GM19043 (cell line): ENCODE results near the gene PPP1R12C.

ENCODE experiments used
- ATAC-seq: cut with Tn5 transposase; IDR thresholded peaks from one replicate; pipeline ENCODE4 v1.9.1; 2021; ENCODE audit warnings: low read depth; ENCODE audit not compliant: unreplicated experiment

The PPP1R12C gene

DNA sequence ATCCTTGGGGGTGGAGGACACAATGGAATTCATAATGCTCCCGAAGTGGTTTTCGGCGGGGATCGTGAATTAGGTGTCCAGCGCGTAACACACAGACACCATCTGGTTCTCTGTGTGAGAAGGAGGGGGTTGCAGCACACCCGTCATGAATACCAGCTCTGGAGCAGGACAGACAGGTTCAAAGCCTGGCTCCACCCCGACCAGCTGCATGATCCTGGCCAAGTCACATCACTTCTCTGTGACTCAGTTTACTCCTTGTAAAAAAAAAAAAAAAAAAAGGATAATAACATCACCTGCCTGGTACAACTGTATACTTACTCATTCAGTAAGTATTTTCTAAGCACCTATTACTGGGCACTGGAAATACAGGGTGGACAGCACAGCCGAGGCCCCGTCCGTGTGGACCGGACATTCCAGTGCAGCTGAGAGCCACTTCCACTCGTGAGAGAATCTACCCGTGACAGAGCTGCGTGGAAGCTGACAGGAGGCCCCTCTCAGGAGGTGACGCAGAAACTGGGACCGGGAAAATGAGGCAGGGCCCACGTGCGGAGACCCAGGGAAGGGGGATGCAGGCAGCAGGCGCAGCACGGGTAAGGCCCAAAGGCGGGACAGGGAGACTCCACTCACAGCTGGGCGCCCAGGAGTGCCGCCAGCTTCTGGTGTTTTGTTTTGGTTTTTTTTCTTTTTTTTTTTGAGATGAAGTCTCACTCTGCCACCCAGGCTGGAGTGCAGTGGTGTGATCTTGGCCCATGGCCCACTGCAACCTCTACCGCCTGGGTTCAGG lies 66.5 kb downstream of the PPP1R12C start:
- no peak for ATAC-seq

DNA sequence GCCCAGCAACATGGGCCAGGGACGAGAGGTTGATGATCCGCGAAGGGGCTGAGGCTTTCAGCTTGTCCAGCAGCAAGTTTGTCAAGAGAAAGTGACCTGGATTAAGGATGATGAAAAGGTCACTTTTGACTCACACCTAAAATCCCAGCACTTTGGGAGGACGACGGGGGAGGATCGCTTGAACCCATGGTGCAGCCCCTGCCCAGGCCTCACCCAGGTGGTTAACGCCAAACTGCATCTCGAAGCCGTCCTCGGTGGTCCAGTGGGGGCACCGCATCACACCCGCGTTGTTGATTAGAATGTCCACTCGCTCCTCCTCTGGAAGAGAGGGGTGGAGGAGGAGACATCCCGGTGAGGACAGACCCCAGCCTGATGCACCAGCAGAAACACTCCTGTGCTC lies 69.0 kb downstream of the PPP1R12C start:
- no peak for ATAC-seq

DNA sequence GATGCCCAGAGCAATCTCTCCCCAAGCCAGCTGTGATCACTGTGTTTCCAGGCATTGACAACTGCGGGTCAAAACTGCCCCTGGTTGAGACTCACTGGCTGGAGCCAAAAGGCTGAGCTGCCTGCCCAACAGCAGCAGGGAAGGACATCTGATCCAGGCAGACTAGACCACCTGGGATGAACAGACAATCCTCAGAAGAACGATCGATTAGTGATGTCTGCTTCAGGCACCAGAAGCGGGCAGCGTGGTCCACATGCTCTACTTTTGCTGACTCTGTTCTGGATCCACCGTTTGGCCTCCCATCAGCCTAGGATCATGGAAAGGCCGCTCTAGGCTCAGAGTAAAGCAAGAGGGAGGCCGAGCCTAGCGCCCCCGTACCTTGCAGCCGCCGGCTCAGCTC lies 69.5 kb downstream of the PPP1R12C start:
- no peak for ATAC-seq

DNA sequence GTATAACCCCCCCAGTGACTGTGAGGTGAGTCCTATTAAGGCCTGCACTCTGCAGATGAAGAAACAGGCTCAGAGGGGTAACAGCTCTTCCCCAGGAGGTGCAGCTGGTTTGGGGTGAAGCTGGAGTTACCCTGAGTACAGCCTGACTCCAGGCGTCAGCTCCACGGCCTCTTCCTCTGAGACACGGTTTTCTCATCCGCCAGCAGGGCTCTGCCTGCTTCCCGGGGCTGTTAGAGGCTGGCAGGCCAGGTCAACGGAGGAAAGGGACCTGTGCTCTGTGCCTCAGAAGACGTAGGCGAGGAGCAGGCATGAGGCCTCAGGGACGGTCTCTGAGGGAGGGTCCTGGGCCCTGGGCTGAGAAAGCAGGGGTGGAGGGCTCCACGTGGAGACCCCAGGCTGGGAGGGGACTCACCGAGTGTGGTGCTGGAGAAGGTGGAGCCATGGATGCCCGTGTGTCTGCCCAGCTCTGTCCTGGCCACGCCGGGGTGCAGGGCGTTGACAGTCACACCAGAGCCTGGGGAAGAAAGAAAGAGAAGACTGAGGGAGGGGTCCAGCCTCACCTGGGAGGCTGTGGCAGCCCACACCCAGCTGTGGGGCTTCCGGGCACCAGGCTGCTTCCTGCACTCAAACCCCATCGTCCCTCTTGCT lies 70.3 kb downstream of the PPP1R12C start:
- no peak for ATAC-seq

DNA sequence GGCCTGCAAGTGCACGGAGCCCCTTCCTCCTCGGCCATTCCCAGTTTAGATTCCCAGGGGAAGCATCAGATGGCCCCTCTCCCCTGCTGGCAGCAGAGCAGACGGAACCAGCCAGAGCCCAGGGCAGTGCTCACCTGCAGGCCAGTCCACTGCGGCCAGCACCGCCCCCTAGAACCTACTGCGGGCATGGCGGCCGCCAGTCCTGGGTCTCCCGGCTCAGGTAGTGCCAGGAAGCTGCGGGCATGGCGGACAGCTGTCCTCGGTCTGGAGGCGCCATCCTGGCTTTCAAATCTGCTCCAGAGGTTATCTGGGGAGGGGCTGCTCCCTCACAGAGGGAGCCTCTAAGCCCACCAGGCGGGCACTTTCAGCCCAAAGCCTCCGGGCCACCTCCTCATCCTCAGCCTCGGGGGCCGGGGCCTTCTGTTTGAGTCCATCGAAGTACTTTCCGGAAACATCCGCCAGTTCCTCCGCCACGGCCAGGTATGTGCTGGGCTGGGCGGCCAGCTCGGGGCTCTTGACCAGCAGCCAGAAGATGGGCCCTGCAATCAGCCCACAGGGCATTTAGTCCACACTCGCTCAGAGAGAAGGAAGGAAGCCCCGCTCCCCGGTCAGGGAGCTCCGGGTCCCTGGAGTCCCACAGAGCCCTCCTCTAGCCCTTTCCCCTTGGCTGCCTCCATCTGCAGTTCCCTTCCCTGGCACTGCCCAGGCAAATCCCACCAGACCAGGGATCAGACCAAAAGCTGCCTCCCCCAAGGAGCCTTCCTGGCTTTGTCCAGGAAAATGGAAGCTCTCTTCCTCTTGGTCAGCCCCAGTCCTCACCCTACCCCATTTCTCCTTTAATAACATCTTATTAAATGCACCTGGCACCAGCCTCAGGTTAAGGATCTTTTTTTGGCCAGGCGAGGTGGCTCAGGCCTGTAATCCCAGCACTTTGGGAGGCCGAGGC lies 72.4 kb downstream of the PPP1R12C start:
- ATAC-seq, result no peak

DNA sequence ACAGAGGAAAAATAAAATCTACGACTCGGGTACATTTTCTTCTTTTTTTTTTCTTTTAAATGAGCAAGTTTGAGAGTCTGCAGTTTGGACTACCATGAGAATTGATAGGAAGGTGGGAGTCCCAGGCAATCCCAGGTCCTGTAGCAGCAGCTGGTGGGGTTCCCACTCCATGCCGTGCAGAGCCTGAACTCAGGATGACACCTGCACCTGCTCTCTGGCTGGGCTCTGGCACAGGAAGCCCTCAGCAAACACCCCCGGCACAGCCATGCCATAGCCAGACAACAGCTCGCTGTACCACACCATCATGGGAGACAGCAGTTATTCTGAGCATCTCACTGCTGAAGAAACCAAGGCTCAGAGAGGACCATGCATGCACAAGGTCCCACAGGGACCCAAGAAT lies 73.2 kb downstream of the PPP1R12C start:
- ATAC-seq, result no peak

DNA sequence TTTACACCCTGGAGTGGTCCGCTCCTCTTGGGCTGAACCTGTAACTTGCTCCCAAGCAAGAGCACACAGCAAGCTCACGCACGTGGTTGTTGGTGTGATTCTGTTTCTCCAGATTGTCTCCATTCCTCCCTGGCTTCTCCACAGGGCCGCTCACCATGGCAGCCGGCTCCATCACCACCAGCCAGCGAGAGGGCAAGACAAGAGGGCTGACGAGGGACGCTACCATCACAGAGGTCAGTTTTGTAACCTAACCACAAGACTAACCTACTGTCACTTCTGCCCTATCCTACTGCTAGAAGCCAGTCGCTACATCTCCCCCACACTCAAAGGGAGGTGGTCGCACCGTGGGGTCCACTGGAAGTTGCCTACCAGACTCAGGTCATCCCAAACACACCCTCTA lies 74.7 kb downstream of the PPP1R12C start:
- ATAC-seq, result no peak

DNA sequence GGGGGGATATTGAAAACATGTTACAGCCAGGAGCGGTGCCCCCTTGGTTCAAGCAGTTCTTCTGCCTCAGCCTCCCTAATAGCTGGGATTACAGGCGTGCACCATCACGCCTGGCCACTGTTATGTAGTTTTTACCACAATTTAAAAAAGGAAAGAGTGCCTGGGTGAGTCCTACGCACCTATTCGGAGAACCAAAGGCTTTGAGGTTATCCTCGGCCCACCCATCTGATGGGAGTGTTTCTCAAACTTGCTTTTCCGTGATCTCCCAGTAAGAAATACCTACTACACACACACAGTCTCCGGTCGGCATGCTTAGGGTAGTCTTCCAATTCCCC lies 75.1 kb downstream of the PPP1R12C start:
- ATAC-seq, result no peak

DNA sequence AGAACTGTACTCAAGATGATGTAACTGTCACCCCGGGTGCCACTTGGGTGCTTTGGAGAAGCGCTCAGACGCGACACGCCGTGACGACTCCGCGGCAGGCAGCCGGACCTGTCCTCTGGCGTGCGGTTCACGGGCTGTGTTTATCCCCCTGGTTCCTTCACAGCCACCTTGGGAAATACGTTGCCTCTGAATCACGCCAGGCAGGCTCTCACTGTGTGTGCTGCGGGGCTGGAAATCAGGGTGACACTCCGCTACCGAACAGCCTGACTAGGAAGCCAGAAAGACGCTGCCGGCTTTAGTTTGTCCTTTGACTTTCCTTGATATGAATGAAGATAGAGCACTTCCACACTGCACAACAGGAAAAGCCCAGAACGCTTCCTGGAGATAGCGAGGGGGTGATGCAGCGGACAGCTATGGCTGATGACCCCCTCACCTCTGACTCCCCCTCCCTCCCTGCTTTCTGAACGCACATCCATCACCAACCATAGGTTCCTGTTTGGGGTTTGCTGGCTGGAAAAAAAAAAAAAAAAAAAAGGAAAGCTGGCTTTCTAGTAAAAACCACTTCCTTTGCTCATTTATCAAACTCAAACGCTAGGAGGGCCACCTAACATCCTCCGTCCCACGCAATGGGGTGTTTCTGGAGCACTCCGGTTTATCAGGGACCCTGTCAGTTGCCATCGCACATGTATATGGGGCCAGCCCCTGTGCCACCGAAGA lies 75.7 kb downstream of the PPP1R12C start:
- ATAC-seq, result no peak

DNA sequence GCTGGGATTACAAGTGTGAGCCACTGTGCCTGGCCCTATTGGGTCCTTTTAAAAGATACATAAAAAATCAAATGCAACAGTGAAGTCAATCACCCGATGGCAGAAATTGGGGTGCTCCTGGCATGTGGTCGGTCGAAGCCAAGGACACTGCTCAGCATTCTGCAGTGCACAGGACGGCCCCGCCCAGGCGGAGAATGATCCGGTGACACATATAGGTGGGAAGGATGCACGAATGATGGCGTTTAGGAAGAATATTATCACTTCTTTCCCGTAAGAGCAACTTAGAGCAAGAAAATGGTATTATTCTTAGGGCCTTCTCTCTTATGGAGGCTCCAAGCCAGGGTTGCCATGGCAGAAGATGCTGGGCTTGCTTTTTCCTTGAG lies 76.2 kb downstream of the PPP1R12C start:
- no peak for ATAC-seq
